A673 (cell line): ENCODE measurements around the gene TIFAB. TPM values are rescaled to one million over a fixed set of nuclear protein-coding genes. Genes with fewer than 3 reads are reported as not detected.

Experiments
- BruUV-seq: library from RNA; stranded (reverse); fragments of 400-500 nt; replicated peaks from 2 replicates; lab custom pipeline; 2021; lab: Mats Ljungman, UMichigan
- CTCF ChIA-PET: fragments of 300-600 bp; sonication (Branson Sonifier 250); formaldehyde crosslinking; loops from one replicate; lab custom pipeline; 2022; ENCODE audit warnings: antibody characterized with exemption; lab: Charles Lee
- POLR2A ChIA-PET: fragments of 300-600 bp; sonication (Branson Sonifier 250); formaldehyde crosslinking; loops from one replicate; lab custom pipeline; 2022; ENCODE audit warnings: antibody characterized with exemption; ENCODE audit not compliant: low non-redundant PET; lab: Charles Lee
- DNase-seq: peaks from one replicate; pipeline ENCODE4 v3.0.0-alpha.2; 2015; ENCODE audit warnings: low spot score
- H3K27ac ChIP-seq: fragments of 200-600 bp; sonication (generic); 2 replicates; pipeline ENCODE4 v1.5.1; 2016; ENCODE audit warnings: mixed run types, low read depth, mild to moderate bottlenecking, mixed read lengths, antibody characterized with exemption, low read length; ENCODE audit not compliant: poor library complexity, severe bottlenecking
- H3K27me3 ChIP-seq: fragments of 200-600 bp; sonication (generic); replicated peaks from 2 replicates; pipeline ENCODE4 v1.6.1; 2017; ENCODE audit warnings: mixed run types, low read depth, mild to moderate bottlenecking, mixed read lengths, antibody characterized with exemption, low read length; ENCODE audit not compliant: insufficient read depth, poor library complexity
- H3K36me3 ChIP-seq: fragments of 200-600 bp; sonication (generic); 2 replicates; pipeline ENCODE4 v1.6.1; 2016; ENCODE audit warnings: mixed run types, mild to moderate bottlenecking, mixed read lengths, antibody characterized with exemption, low read length; ENCODE audit not compliant: insufficient read depth, poor library complexity, severe bottlenecking
- H3K4me1 ChIP-seq: fragments of 200-600 bp; sonication (generic); 2 replicates; pipeline ENCODE4 v1.6.1; 2017; ENCODE audit warnings: mixed run types, mild to moderate bottlenecking, mixed read lengths, antibody characterized with exemption, low read length; ENCODE audit not compliant: insufficient read depth, poor library complexity, severe bottlenecking
- H3K4me3 ChIP-seq: fragments of 200-600 bp; sonication (generic); 2 replicates; pipeline ENCODE4 v1.5.1; 2016; ENCODE audit warnings: low read depth, mixed run types, mild to moderate bottlenecking, mixed read lengths, low read length; ENCODE audit not compliant: poor library complexity, severe bottlenecking
- H3K9me3 ChIP-seq: fragments of 200-600 bp; sonication (generic); 2 replicates; pipeline ENCODE4 v1.6.1; 2016; ENCODE audit warnings: mixed run types, low read depth, mild to moderate bottlenecking, mixed read lengths, antibody characterized with exemption, low read length; ENCODE audit not compliant: poor library complexity, severe bottlenecking
- EZH2 ChIP-seq: fragments of 200-600 bp; sonication (generic); IDR thresholded peaks from 2 replicates; pipeline ENCODE4 v1.6.1; 2017; ENCODE audit warnings: borderline replicate concordance, low read depth, mild to moderate bottlenecking, mixed read lengths, antibody characterized with exemption, low read length; ENCODE audit not compliant: poor library complexity, severe bottlenecking
- intact Hi-C: fragments of 100-400 bp; cut with micrococcal nuclease; formaldehyde crosslinking; loops from one replicate; pipeline ENCODE4 v1.10.0; 2022; ENCODE audit not compliant: unreplicated experiment
- total RNA-seq: library from RNA; stranded (reverse); gene quantifications from 2 replicates; pipeline ENCODE4 v1.2.3, GENCODE V29; 2021
- TF ChIP-seq, protein P1 (sequence below): fragments of 300-800, 200-600 bp; sonication (generic); conservative IDR thresholded peaks from 2 replicates; pipeline ENCODE4 v1.5.1; 2017; ENCODE audit warnings: low read depth, mild to moderate bottlenecking, antibody characterized with exemption, low read length, moderate library complexity, mixed read lengths

The TIFAB gene
- total RNA-seq, 1 experiment from 2014 or later = not detected

DNA sequence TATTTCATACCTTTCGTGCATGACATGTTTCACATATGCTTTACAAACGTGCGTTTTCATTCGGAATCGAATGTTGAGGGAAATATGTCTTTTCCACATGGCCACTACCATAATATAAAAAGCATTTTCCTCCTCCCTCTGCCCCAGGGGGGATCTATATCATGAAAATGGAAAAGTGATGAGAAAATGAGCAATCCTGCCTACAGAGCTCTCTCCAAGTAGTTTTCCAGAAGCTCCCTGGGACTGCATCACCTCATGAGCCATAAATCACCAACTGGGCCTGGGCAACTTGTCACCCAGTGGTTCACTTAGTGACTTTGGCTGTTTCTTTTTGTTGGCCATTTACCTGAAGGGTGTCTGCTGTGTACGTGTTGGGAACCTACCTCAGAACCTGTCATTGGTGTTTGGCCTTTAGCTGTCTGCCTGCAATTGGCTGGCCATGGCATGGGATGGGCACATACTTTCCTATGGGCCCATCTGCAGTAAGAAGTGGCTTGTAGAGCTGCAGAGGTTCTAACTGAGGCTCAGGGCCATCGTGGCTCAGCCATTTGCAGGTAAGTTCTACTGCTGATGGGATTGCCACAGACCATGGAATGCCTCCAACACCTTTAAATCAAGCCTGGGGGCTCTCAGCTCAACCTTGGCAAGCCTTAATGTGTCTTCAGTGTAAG, 9.5 kb upstream of the TIFAB start:
- CTCF ChIA-PET = interaction anchor here (0.8 to 6.5 kb wide), 5 partner anchors 90 to 367 kb away, joined by 3 to 99 read pairs (median 4); no protein-coding TSS in a partner anchor
- POLR2A ChIA-PET = no interaction called here
- Histone ChIP-seq H3K9me3 (no peaks in the 10 kb centered on the region), H3K27me3 (peaks cover 33% of the 10 kb centered on the region), H3K27ac (no peak overlapping the region), H3K4me3 (no peak overlapping the region), H3K36me3 (no peaks in the 10 kb centered on the region), H3K4me1 (no peaks in the 10 kb centered on the region)
- TF ChIP-seq, protein P1, sequence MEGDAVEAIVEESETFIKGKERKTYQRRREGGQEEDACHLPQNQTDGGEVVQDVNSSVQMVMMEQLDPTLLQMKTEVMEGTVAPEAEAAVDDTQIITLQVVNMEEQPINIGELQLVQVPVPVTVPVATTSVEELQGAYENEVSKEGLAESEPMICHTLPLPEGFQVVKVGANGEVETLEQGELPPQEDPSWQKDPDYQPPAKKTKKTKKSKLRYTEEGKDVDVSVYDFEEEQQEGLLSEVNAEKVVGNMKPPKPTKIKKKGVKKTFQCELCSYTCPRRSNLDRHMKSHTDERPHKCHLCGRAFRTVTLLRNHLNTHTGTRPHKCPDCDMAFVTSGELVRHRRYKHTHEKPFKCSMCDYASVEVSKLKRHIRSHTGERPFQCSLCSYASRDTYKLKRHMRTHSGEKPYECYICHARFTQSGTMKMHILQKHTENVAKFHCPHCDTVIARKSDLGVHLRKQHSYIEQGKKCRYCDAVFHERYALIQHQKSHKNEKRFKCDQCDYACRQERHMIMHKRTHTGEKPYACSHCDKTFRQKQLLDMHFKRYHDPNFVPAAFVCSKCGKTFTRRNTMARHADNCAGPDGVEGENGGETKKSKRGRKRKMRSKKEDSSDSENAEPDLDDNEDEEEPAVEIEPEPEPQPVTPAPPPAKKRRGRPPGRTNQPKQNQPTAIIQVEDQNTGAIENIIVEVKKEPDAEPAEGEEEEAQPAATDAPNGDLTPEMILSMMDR = no peak
- TF ChIP-seq EZH2 = no peak
- BruUV-seq = no TSS peak
- DNase-seq = no peak
- intact Hi-C loops = loop anchor here (1.0 to 5.0 kb wide), 3 partner anchors 268 to 751 kb away; no protein-coding TSS in a partner anchor

DNA sequence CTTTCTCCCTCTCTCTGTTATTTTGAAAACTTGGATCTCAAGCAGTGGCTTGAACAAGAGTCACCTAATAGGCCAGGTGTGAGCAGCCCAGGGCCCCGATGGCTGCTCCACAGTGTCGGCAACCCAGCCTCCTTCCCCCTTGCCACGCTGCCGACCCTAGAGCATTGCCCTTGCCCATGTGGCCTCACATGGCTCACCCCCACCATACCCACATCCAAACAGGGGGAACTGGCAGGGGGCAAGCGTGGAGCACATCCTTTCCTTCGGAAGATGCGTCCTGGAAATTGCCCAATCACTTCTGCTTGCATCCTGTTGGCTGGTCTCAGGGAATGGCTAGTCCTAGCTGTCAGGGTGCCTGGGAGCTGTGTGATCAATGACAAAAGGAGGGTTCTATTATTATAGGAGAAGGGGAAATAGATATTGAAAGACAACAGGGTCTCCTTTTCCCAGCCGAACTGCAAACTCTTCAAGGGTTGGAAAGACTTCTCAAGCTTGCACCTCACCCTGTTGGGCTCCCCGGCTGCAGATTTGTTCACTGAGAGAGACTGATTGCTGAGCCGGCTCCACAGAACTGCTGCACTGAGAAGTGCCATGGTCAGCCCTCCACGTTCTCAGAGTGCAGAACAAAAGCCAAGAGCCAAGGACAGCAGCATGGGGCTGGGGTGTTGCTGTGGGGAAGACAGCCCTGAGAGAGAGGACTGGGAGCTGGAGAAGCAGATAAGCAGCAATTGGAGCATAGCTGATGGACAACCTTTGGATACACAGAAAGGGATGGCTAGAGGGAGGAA, 8.3 kb upstream of the TIFAB start:
- intact Hi-C loops = loop anchor here (5.0 kb wide), 1 partner anchor 752 kb away; no protein-coding TSS in a partner anchor
- Histone ChIP-seq H3K27me3 (peaks cover 30% of the 10 kb centered on the region), H3K4me3 (no peak overlapping the region), H3K9me3 (no peaks in the 10 kb centered on the region), H3K27ac (no peak overlapping the region), H3K36me3 (no peaks in the 10 kb centered on the region), H3K4me1 (no peaks in the 10 kb centered on the region)
- no TSS peak for BruUV-seq
- TF ChIP-seq, protein P1 = no peak
- TF ChIP-seq EZH2 = no peak
- POLR2A ChIA-PET = no interaction called here
- CTCF ChIA-PET = interaction anchor here (0.7 to 1.3 kb wide), 2 partner anchors 91 kb away, joined by 3 read pairs; no protein-coding TSS in a partner anchor
- DNase-seq = no peak

DNA sequence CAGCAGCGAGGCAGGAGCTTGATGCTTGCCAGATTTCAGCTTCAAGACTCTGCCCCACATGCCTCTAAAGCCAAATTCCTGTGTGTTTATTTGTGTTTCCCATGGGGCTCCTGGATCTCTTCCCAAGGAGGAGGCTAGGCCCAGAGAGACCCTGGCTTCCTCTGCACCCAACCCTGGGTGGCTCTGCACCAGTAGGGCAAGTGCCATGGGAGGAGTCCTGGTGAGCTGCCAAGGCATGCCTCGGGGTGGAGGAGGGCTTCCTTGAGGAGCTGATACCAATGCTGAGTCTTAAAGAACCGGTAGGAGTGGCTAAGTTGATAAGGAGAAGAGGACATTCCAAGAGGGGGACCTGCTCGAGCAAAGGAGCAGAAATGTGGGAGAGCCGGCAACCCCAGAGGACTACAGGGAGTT, 6.8 kb upstream of the TIFAB start:
- POLR2A ChIA-PET = no interaction called here
- TF ChIP-seq, protein P1 = no peak
- DNase-seq = peak; percentile 48
- peaks cover 25% of the 10 kb centered on the region for H3K27me3 ChIP-seq
- H3K36me3 ChIP-seq = no peaks in the 10 kb centered on the region
- H3K27ac ChIP-seq = no peak overlapping the region
- CTCF ChIA-PET = interaction anchor here (1.3 kb wide), 1 partner anchor 93 kb away, joined by 3 read pairs; no protein-coding TSS in a partner anchor
- H3K9me3 ChIP-seq = no peaks in the 10 kb centered on the region
- H3K4me1 ChIP-seq = no peaks in the 10 kb centered on the region
- BruUV-seq = no TSS peak
- no peak overlapping the region for H3K4me3 ChIP-seq
- intact Hi-C loops = no loop called here
